ENCODE results near the gene SDHAF2. TPM values are rescaled to one million over a fixed set of nuclear protein-coding genes. Genes with fewer than 3 reads are reported as not detected.

SDHAF2 gene
- total and polyA plus RNA-seq, 9 of the 15 experiments (the other 6 are each of a cell fraction or from before 2014, with no cell fraction given): 21.2 to 144 (median 40.4) TPM

- Histone ChIP-seq H3K9me3 (replicated peaks; ENCODE audit: control insufficient read depth, insufficient read depth, low read depth, low read length) (no peaks in the 10 kb centered on the region), H2AFZ (ENCODE audit: low read depth, low read length) (no peak overlapping the region), H3K4me3 (no peak overlapping the region), H3K9me1 (ENCODE audit: control insufficient read depth, insufficient read depth, low read length) (no peaks in the 10 kb centered on the region), H3K4me1 (replicated peaks in 1 of 2; ENCODE audit: control insufficient read depth in 2 of 2, insufficient read depth in 2 of 2, low read length in 2 of 2) (peaks cover 3 to 28% of the 10 kb centered on the region in 2 experiments; a peak in 3 of 5 replicates), H4K20me1 (replicated peaks; ENCODE audit: control insufficient read depth, insufficient read depth, low read length) (peaks cover 5% of the 10 kb centered on the region; the same call in 1 of the 2 replicates), H3K27me3 (ENCODE audit: control insufficient read depth in 2 of 2, insufficient read depth in 2 of 2, low read length in 2 of 2) (peaks cover 36 to 82% of the 10 kb centered on the region in 2 experiments), H3K27ac (ENCODE audit: extremely low read depth, low read depth, low read length) (no peak overlapping the region), H3K79me2 (ENCODE audit: control insufficient read depth, insufficient read depth, low read length) (no peaks in the 10 kb centered on the region), H3K4me2 (ENCODE audit: insufficient read depth, low read length) (no peak overlapping the region), H3K36me3 (ENCODE audit: control insufficient read depth, insufficient read depth, low read length) (no peaks in the 10 kb centered on the region), H3K9ac (ENCODE audit: insufficient read depth in 1 of 2, low read depth in 2 of 2, low read length in 2 of 2) (no peak overlapping the region)
- ChIA-PET CTCF (ENCODE audit: low intra/inter-chr PET ratio) (interaction anchor here (0.5 kb wide), 1 partner anchor 130 kb away, joined by 3 read pairs; no protein-coding TSS in a partner anchor), POLR2A (no interaction called here)
- intact Hi-C loops (cut with micrococcal nuclease): no loop called here
- FAIRE-seq: no peak
- no peak for DNase-seq (ENCODE audit: extremely low read depth in 1 of 4, low spot score in 3 of 4)
- in situ Hi-C loops (cut with MboI): no loop called here
- no TSS peak for BruUV-seq (replicated peaks)
- no peak for ATAC-seq
- WGBS (ENCODE audit: insufficient coverage, low coverage, missing lambda C conversion rate): 3% methylated on average over 4 of the region's 4 CpGs
- TF ChIP-seq CCAR2 (IDR thresholded peaks at IDR 0.05; ENCODE audit: low read depth, low read length): no peak
- TF ChIP-seq HDAC1 (IDR thresholded peaks at IDR 0.05): no peak
- TF ChIP-seq DACH1 (IDR thresholded peaks at IDR 0.05; ENCODE audit: partially characterized antibody): no peak
- no peak for TF ChIP-seq MGA (IDR thresholded peaks at IDR 0.05)
- TF ChIP-seq MLLT1 (IDR thresholded peaks at IDR 0.05): no peak
- TF ChIP-seq HLTF (IDR thresholded peaks at IDR 0.05): no peak
- TF ChIP-seq DIDO1 (tag; IDR thresholded peaks at IDR 0.05; ENCODE audit: low read depth): no peak
Measured at GRCh38 chr11:61487342-61488025, 57.6 kb downstream of the SDHAF2 start.
